GM12865 (cell line): ENCODE data around the gene BCL2L1.
A peak's percentile ranks its signal among the peaks of the same experiment; 100 is the strongest.

Source experiments
- DNase-seq: peaks from one replicate; pipeline ENCODE4 v3.0.0; 2010; ENCODE audit warnings: low read depth
- H3K4me3 ChIP-seq: 2 replicates; pipeline ENCODE4 v1.5.1; 2011; ENCODE audit warnings: mild to moderate bottlenecking, low read depth, low read length, control low read depth
- CTCF ChIP-seq: IDR thresholded peaks from 2 replicates; pipeline ENCODE4 v1.5.1; 2011; ENCODE audit warnings: low read length, control low read depth, low read depth, inconsistent platforms; ENCODE audit not compliant: insufficient read depth; ENCODE audit errors: missing control alignments

Gene BCL2L1

GRCh38 chr20:31707994-31708735, 14.5 kb downstream of the BCL2L1 start:
- TF ChIP-seq CTCF: no peak
- no peak overlapping the region for H3K4me3 ChIP-seq
- DNase-seq: peak; percentile 44

DNA sequence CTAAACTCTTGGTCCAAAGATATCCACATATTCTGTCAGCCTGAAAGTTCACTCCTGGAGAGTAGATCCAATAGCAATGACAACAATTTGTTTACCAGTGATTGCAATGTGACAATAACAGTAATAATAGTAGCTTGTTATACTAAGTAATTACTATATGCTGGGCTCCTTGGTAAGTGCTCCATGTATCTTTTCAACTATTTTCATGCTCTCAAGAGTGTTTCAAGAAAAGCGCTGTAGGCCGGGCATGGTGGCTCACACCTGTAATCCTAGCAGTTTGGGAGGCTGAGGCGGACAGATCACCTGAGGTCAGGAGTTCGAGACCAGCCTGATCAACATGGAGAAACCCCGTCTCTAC, 15.4 kb downstream of the BCL2L1 start:
- DNase-seq: no peak
- H3K4me3 ChIP-seq: no peak overlapping the region
- TF ChIP-seq CTCF: no peak

- no peak for DNase-seq
- no peak for TF ChIP-seq CTCF
- H3K4me3 ChIP-seq: no peak overlapping the region
Measured at GRCh38 chr20:31706607-31707257, 15.9 kb downstream of the BCL2L1 start.

DNA sequence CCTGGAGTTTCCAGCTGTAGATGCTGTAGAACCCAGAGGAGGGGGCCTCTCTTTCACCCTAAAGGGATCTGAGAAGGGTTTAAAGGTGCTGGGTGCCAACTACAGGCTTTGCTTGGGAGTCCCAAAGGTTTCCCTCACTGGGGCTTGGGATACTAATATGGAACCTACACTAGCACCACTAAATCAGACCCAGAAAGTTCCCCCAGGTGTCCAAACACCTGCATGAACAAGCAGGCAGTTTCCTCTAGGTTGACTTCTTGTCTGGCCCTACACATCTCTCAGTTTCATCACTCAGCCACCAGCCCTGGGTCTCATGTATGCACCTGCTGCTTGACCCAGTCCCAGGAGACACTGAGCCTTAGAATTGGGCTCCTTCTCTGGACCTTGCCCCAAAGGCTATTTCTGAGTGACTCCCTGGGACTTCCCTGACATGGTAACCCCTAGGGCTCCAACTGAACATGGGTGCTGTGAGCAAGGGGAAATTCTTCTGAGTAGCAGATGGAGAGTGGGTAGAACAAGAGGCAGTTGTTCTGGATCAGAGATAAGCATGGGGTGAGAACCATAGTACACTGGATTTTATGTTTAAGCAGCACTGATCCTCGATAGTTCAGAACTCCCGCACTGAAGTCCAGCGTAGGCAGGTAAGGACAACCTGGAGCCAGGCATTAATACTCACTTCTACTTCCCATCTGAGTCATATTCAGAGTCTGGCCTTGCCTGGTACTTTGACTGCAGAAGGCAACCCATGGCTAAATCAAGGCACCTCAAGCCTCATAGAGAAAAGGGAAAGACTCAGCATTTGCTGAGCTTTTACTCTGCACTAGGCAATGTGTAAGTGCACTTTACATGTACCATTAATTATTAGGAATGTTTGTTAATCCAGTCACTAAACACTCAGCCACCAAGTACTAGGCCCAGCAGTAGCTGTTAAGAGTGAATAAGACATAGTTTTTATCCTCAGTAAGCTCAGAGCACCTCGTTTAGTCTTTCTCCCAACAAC, 16.8 kb downstream of the BCL2L1 start:
- peak; percentile 85 for DNase-seq
- no peak overlapping the region for H3K4me3 ChIP-seq
- TF ChIP-seq CTCF: no peak

- TF ChIP-seq CTCF: no peak
Measured at GRCh38 chr20:31705191-31705590, 17.5 kb downstream of the BCL2L1 start.

DNA sequence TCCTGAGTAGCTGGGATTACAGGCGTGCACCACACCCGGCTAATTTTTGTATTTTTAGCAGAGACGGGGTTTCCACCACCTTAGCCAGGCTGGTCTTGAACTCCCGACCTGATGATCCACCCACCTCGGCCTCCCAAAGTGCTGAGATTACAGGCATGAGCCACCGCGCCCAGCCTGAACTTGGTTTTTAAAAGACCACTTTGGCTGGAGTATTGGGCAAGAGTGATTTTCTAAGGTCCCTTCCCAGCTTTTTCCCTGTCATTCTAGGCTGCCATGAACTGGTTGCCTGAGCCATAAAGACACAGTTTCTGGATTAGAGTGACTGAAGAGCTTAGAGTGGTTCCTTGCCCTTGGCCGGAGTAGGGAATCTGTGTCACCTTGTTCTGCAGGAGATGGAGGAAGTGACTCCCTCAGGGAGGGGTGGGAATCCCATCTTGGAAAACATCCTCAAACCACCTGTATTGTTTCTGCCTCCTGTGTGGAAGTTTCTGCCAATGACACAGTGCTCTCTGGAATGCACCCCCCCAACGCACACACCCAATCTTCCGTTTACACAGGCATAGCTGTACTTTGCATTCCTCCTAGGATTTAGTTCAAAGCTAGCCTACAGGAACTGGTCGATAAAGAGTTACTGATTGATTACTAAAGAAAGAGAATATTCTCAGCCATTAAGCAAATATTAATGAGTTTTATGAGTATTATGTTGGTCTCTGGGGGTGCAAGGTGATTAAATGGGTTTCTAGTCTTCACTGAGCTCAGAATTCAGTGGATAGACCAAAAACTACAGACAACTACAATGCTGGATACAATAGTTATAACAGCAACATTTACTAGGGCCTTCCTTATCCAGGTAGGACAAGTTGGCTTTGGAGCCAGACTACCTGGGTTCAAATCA, 18.2 kb downstream of the BCL2L1 start:
- no peak for TF ChIP-seq CTCF
- DNase-seq: no peak
- H3K4me3 ChIP-seq: no peak overlapping the region

More at GRCh38 chr20:31705191-31705590, 17.5 kb downstream of the BCL2L1 start:
- no peak overlapping the region for H3K4me3 ChIP-seq
- DNase-seq: no peak
